ENCODE data around the gene LARP4B.
"Not testable (repeated sequence)": the region's sequence is repeated elsewhere in the genome, so short reads cannot be mapped to it uniquely, and the experiment has no call there.

The LARP4B gene

DNA sequence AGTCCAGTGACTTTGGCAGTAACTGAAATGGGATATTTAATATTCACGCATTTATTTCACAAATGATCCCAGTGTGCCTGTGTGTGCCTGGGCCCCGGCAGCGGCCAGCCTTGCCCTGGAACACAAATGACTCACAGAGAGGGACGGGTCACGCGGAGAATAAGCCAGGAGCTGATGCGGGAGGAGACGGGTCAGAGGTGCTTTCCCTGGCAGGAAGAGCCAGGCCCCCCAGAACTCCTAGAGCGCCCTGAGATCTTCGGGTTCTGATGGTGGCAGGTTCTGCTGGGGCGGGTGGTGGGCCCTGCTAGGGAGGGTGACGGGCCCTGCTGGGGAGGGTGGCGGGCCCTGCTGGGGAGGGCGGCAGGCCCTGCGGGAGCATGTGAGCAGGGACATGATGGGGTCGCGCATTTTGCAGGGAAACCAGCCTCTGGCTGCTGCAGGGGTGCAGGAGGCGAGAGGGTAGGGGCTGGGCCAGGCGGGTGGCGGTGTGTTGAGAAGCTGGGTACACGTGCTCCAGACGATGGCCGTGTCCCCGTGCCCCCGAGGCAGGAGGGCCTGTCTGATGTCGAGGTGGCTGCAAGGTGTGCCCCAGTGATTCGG, 157.8 kb downstream of the LARP4B start:
- DNase-seq (ENCODE audit: low read depth in 1 of 2, low spot score in 1 of 2), result no peak

DNA sequence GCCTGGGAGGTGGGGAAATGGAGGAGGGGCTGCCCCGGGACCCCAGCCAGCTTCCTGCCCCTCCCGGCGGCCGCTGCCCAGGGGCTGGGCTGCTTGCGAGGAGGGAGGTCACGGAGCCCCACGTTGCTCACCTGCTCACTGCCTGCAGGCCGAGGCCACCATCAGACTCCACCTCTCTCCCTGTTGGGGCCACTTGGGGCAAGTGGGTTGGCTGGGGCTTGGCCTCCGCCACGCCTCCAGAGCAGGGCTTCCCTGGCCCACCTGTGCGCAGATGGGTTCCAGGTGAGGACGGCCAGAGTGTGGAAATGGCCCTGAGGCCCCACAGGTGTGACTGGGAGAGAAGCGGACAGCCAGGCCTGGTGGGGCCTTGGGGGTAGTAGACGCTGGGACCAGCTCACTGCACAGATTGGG, 159.3 kb downstream of the LARP4B start:
- no peak for DNase-seq (ENCODE audit: low read depth in 1 of 2, low spot score in 1 of 2)

DNA sequence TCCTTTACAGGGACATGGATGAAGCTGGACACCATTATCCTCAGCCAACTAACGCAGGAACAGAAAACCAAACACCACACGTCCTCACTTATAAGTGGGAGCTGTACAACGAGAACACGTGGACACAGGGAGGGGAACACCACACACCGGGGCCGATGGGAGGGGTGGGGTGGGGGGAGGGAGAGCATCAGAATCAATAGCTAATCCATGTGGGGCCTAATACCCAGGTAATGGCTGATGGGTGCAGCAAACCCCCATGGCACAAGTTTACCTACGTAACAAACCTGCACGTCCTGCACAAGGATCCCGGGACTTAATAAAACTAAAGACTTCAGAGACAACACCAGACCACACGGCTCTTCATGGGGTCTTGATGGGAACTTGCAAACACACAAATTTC, 159.9 kb downstream of the LARP4B start:
- DNase-seq (ENCODE audit: low read depth in 1 of 2, low spot score in 1 of 2), result no peak

DNA sequence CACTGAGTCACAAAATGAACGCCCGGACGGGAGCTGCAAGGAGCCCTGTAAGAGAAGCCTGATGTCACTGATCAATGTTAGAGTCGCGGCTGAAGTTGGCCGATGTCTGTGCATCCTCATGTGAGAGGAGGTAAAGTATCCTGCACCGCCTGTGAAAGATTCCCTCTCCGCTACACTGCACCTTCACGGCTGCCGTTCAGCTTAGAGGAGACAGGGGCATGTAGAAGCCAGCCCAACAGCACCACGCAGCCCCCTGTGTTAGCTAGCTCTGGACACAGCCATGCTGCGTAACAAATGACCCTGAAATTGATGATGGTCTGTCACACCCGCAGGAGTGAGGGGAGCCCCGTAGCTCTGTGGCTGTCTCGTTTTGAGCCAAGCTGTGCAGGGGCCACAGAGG, 160.5 kb downstream of the LARP4B start:
- DNase-seq (ENCODE audit: low read depth in 1 of 2, low spot score in 1 of 2), result no peak

DNA sequence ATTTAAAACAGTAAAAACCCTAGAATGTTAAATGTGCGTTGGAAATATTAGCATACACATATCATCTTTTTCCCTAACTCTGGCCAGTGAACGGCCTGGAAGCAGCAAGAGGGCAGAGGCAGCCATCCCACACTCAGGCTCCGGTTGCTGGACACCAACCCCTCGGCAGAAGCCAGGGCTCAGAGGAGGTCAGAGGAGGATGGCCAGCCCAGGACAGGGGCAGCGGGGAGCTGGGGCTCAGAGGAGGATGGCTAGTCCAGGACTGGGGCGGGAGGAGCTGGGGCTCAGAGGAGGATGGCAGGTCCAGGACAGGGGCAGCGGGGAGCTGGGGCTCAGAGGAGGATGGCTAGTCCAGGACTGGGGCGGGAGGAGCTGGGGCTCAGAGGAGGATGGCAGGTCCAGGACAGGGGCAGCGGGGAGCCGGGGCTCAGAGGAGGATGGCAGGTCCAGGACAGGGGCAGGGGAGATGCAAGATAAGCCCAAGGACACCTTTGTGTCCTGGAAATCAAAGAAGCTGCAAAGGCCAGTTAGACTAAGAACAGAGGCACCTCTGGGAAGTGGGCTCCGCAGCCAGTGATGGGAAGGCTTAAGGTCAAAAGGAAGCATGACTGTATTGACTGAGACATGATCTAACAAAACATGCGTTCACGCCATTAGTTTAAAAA, 161.3 kb downstream of the LARP4B start:
- not testable (repeated sequence) for DNase-seq (ENCODE audit: low read depth in 1 of 2, low spot score in 1 of 2)

DNA sequence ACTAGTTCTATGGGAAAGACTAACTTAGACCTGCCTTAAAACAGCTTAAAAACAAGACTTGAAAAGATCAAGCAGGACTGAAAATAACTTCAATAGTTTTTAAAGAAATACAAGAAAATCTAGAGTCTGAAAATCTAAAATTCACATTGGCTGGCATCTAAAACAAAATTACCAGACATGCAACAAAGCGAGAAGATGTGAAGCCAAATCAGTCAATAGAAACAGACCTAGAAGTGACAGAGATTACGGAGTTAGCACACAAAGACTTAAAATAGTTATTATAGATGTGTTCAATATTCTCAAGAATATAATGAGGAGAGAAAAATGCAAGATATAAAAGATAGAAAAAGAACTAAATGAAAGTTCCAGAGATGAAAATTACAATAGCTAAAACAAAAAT, 163.7 kb downstream of the LARP4B start:
- no peak for DNase-seq (ENCODE audit: low read depth in 1 of 2, low spot score in 1 of 2)

DNA sequence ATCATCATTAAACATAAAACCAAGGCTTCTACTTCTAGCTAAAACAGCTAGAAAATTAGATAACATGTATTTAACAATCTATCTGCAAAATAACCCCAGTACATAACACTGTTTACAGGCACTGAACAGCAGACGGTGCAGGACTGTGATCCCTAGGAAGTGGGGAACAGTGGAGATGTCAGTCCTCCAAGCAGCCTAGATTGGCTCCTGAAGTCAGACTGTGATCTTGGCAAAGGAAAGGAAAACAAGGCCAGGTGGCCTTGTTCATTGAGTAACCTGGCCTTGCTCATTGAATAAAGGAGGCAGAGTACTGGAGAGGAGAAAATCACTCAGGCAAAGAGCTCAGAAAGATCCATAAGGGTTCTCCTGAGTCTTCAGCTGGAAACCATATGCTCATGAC, 164.3 kb downstream of the LARP4B start:
- no peak for DNase-seq (ENCODE audit: low read depth in 1 of 2, low spot score in 1 of 2)

DNA sequence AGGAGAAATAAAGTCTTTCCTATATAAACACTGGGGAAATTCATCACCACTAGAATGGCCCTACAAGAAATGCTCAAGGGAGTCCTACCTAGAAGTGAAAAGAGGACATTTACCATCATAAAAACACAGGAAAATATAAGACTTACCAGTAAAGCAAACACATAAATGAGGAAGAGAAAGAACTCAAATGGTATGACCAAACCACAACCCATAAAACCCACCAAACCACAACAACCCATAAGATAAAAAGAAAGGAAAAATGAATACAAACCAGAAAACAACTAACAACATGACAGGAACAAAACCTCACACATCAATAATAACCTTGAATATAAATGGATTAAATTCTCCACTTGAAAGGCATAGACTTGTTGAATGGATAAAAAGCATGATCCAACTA, 170.1 kb downstream of the LARP4B start:
- DNase-seq (ENCODE audit: low read depth in 1 of 2, low spot score in 1 of 2), result no peak

DNA sequence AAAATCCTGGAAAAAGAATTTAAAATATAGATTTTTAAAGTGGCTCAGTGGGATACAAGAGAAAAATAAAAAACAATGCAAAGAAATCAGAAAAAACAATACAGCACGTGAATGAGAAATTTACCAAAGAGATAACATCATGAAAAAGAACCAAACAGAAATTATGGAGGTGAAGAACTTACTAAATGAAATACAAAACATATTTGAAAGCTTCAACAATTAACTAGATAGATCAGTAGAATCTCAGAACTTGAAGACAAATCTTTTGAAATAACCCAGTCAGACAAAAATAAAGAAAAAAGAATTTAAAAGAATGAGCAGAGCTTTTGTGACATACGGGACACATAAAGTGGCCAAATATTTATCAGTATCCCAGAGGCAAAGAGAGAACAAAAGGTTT, 170.9 kb downstream of the LARP4B start:
- DNase-seq (ENCODE audit: low read depth in 1 of 2, low spot score in 1 of 2), result no peak

DNA sequence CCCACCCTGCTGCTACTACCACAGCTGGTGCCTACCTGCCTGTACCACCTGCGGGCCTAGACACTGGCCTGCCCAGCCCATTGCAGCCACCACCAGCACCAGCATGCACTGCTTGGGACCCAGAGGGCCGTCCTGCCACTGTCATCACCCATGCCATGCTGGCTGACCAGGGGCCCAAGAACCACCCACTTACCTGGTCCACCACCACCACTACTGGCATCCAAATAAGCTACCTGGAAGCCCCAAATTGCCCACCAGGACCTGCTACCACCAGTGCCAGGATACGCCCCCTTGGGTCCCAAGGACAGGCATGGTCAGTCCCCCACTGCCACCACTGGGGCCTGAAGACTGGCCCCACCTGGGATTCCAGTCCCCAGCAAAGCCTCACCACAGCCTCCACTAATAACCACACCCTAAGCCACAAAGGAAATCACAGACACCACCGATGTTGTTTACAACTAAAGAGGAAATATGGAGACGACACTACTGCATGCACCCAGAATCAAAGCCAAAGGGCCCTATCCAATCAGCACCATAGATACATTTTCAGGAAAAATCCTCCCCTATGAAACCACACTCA, 171.5 kb downstream of the LARP4B start:
- DNase-seq (ENCODE audit: low read depth in 1 of 2, low spot score in 1 of 2), result no peak

All from stimulated activated CD4-positive, alpha-beta T cell treated with anti-CD3 and anti-CD28 coated beads, Interleukin-15, amount 100 ng/mL, for 1 hour (primary cell).